Measurements from ENCODE around the gene TRIM42. TPM values are rescaled to one million over a fixed set of nuclear protein-coding genes. Genes with fewer than 3 reads are reported as not detected.

Gene TRIM42
- polyA plus RNA-seq, 1 donor (not counting 4 experiments of a cell fraction or from before 2014, with no cell fraction given): not detected

DNA sequence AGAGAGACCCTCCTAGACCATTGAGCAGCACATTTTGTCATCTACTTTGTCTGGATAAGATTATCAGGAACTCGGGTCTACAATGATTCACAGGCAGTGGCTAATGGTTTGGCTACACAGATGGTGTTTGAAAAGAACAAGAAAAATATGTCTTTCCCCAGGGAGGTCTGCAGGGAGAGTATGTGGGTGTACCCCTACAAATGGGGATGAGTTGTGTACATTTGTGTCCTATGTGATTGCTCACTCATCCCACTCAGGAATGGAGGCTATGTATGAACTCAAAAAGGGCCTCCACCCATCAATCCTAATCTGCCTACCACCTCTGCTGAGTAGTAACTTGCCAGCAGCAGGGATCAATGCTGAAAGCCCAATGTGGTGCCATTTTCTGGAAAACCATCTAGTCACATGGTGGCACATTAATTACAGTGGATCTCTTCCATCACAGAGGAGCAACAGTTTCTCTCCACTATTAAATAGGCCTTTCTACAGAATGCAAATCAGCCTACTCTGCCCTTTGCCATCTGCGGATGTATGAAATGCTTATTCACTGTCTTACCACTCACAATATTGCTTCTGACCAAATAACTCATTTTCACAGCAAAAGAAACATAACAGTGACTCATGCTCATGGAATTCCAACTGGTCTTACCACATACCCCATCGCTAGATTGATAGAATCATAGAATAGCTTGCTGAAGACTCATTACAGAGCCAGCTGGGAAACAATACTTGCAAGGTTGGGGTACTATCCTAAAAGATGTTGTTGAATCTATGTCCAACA lies 48.3 kb upstream of the TRIM42 start:
- peak; percentile 95 for FAIRE-seq
- H3K9me1 ChIP-seq (ENCODE audit: control insufficient read depth, extremely low read depth, insufficient read depth, low read length): no peaks in the 10 kb centered on the region
- H3K79me2 ChIP-seq (ENCODE audit: control insufficient read depth, insufficient read depth, low read length): no peaks in the 10 kb centered on the region
- H3K9ac ChIP-seq (ENCODE audit: control insufficient read depth, extremely low read depth, insufficient read depth, low read length): no peak overlapping the region
- no peak for TF ChIP-seq EZH2 (IDR thresholded peaks at IDR 0.05; ENCODE audit: low read length)
- H3K27ac ChIP-seq (ENCODE audit: control insufficient read depth, insufficient read depth, low read length): peak overlapping the region; percentile 42
- no peaks in the 10 kb centered on the region for H3K27me3 ChIP-seq (ENCODE audit: control insufficient read depth, extremely low read depth, insufficient read depth, low read length)
- DNase-seq (ENCODE audit: low read depth, low spot score): peak; percentile 85
- H3K9me3 ChIP-seq (ENCODE audit: control insufficient read depth, low read depth, low read length): no peaks in the 10 kb centered on the region
- no peak overlapping the region for H3K4me3 ChIP-seq (ENCODE audit: control insufficient read depth in 2 of 3, extremely low read depth in 1 of 3, insufficient read depth in 2 of 3, low read depth in 1 of 3, low read length in 3 of 3)
- dilution Hi-C loops (cut with MboI; ENCODE audit: extremely low pct_ligation_motif_present, low sequenced_read_pairs): no loop called here
- peak overlapping the region; percentile 53 for H2AFZ ChIP-seq (ENCODE audit: control insufficient read depth, low read length)
- peaks cover 35% of the 10 kb centered on the region for H3K4me1 ChIP-seq (ENCODE audit: control insufficient read depth, extremely low read depth, insufficient read depth, low read length)
- H4K20me1 ChIP-seq (ENCODE audit: control insufficient read depth, extremely low read depth, insufficient read depth, low read length): no peaks in the 10 kb centered on the region
- H3K4me2 ChIP-seq (ENCODE audit: control insufficient read depth, extremely low read depth, insufficient read depth, low read depth, low read length): peak overlapping the region; percentile 50
- H3K36me3 ChIP-seq (ENCODE audit: control insufficient read depth in 2 of 2, extremely low read depth in 1 of 2, insufficient read depth in 2 of 2, low read length in 2 of 2): no peaks in the 10 kb centered on the region

DNA sequence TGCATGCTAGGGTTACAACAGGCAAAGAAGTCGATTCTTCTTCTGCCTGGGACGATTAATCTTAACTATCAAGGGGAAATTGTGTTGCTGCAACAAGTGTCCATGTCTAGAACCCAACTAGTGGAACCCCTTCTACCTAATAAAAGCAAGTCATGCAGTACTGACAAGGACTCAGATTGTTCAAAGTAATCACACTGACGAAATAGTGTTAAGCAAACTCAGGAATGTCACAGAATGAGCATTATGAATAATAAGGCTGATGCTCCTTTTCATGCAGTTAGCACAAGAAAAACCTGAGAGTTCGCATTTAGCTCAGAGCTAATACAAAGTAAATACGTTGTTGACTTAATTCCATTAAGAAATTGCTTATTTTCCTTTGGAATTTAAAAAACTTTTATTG lies 47.5 kb upstream of the TRIM42 start:
- H3K4me1 ChIP-seq (ENCODE audit: control insufficient read depth, extremely low read depth, insufficient read depth, low read length): peaks cover 35% of the 10 kb centered on the region
- H3K27ac ChIP-seq (ENCODE audit: control insufficient read depth, insufficient read depth, low read length): no peak overlapping the region
- no peak overlapping the region for H3K9ac ChIP-seq (ENCODE audit: control insufficient read depth, extremely low read depth, insufficient read depth, low read length)
- no peak overlapping the region for H2AFZ ChIP-seq (ENCODE audit: control insufficient read depth, low read length)
- peak overlapping the region; percentile 50 for H3K4me2 ChIP-seq (ENCODE audit: control insufficient read depth, extremely low read depth, insufficient read depth, low read depth, low read length)
- TF ChIP-seq, protein P1, sequence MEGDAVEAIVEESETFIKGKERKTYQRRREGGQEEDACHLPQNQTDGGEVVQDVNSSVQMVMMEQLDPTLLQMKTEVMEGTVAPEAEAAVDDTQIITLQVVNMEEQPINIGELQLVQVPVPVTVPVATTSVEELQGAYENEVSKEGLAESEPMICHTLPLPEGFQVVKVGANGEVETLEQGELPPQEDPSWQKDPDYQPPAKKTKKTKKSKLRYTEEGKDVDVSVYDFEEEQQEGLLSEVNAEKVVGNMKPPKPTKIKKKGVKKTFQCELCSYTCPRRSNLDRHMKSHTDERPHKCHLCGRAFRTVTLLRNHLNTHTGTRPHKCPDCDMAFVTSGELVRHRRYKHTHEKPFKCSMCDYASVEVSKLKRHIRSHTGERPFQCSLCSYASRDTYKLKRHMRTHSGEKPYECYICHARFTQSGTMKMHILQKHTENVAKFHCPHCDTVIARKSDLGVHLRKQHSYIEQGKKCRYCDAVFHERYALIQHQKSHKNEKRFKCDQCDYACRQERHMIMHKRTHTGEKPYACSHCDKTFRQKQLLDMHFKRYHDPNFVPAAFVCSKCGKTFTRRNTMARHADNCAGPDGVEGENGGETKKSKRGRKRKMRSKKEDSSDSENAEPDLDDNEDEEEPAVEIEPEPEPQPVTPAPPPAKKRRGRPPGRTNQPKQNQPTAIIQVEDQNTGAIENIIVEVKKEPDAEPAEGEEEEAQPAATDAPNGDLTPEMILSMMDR (optimal IDR thresholded peaks at IDR 0.05 in 1 of 3, IDR thresholded peaks at IDR 0.05 in 1 of 3, conservative IDR thresholded peaks at IDR 0.05 in 1 of 3; ENCODE audit: extremely low read depth in 1 of 3, insufficient read depth in 2 of 3, low read length in 3 of 3): no peak
- no peak for TF ChIP-seq EZH2 (IDR thresholded peaks at IDR 0.05; ENCODE audit: low read length)
- H3K4me3 ChIP-seq (ENCODE audit: control insufficient read depth in 2 of 3, extremely low read depth in 1 of 3, insufficient read depth in 2 of 3, low read depth in 1 of 3, low read length in 3 of 3): no peak overlapping the region
- no peaks in the 10 kb centered on the region for H4K20me1 ChIP-seq (ENCODE audit: control insufficient read depth, extremely low read depth, insufficient read depth, low read length)
- H3K79me2 ChIP-seq (ENCODE audit: control insufficient read depth, insufficient read depth, low read length): no peaks in the 10 kb centered on the region
- dilution Hi-C loops (cut with MboI; ENCODE audit: extremely low pct_ligation_motif_present, low sequenced_read_pairs): no loop called here
- FAIRE-seq (peak; percentile 55), DNase-seq (ENCODE audit: low read depth, low spot score) (no peak)
- H3K9me1 ChIP-seq (ENCODE audit: control insufficient read depth, extremely low read depth, insufficient read depth, low read length): no peaks in the 10 kb centered on the region
- no peaks in the 10 kb centered on the region for H3K9me3 ChIP-seq (ENCODE audit: control insufficient read depth, low read depth, low read length)
- no peaks in the 10 kb centered on the region for H3K27me3 ChIP-seq (ENCODE audit: control insufficient read depth, extremely low read depth, insufficient read depth, low read length)
- H3K36me3 ChIP-seq (ENCODE audit: control insufficient read depth in 2 of 2, extremely low read depth in 1 of 2, insufficient read depth in 2 of 2, low read length in 2 of 2): no peaks in the 10 kb centered on the region
